K562 (cell line): Measurements from ENCODE around the gene CRYM.

Source experiments
- BHLHE40 ChIP-seq: IDR thresholded peaks from 2 replicates; pipeline ENCODE4 v1.6.1; 2011; ENCODE audit warnings: low read length, improper control_type of control experiment
- EP300 ChIP-seq: IDR thresholded peaks from 2 replicates; pipeline ENCODE4 v1.6.1; 2012; ENCODE audit warnings: low read length, improper control_type of control experiment
- ERF ChIP-seq: fragments of 450-650 bp; formaldehyde crosslinking; IDR thresholded peaks from 2 replicates; pipeline ENCODE4 v1.4.0; 2020; ENCODE audit warnings: mild to moderate bottlenecking, mixed read lengths
- ETV6 ChIP-seq, 3 experiments: fragments of 150-350 bp in 1 of 3; sonication (generic) in 1 of 3; formaldehyde crosslinking in 1 of 3; IDR thresholded peaks; 2 replicates each; pipeline versions ENCODE4 v1.6.1 to v1.8.0; 2014 to 2022; ENCODE audit warnings: borderline replicate concordance in 2 of 3, low read depth in 2 of 3, antibody characterized with exemption in 1 of 3, low read length in 1 of 3, mild to moderate bottlenecking in 1 of 3, missing genetic modification reagents in 1 of 3
- KAT7 ChIP-seq: sonication (generic); formaldehyde crosslinking; IDR thresholded peaks from 2 replicates; pipeline ENCODE4 v1.8.0; 2022; ENCODE audit warnings: missing genetic modification reagents, mild to moderate bottlenecking, borderline replicate concordance
- POLR2A ChIP-seq: fragments of 450-650 bp; conservative IDR thresholded peaks from 2 replicates; pipeline ENCODE4 v1.6.1; 2016
- RBM17 ChIP-seq: fragments of 200-400 bp; formaldehyde crosslinking; IDR thresholded peaks from 2 replicates; pipeline ENCODE4 v1.6.1; 2017; ENCODE audit warnings: low read depth, mild to moderate bottlenecking, low read length, borderline replicate concordance
- TCF7L2 ChIP-seq: fragments of 150-350 bp; IDR thresholded peaks from 2 replicates; pipeline ENCODE4 v1.6.1; 2016; ENCODE audit warnings: low read depth, mild to moderate bottlenecking, low read length, moderate library complexity
- ZNF778 ChIP-seq: fragments of 450-650 bp; formaldehyde crosslinking; IDR thresholded peaks from 2 replicates; pipeline ENCODE4 v1.4.0; 2020; ENCODE audit warnings: mild to moderate bottlenecking, moderate library complexity
- TF ChIP-seq, protein P1 (sequence below), 3 experiments: IDR thresholded peaks in 2 of 3; conservative IDR thresholded peaks in 1 of 3; 2 replicates each; pipeline ENCODE4 v1.5.1; 2011 to 2012; ENCODE audit warnings: low read length in 3 of 3, mild to moderate bottlenecking in 3 of 3, control low read depth in 2 of 3, improper control_type of control experiment in 1 of 3, inconsistent platforms in 1 of 3, low read depth in 1 of 3, mixed read lengths in 1 of 3, moderate library complexity in 1 of 3; ENCODE audit not compliant: insufficient read depth in 2 of 3
- TF ChIP-seq, protein P2 (sequence below): fragments of 450-650 bp; IDR thresholded peaks from 2 replicates; pipeline ENCODE4 v1.7.0; 2016; ENCODE audit warnings: borderline replicate concordance
- TF ChIP-seq, protein P3 (sequence below): fragments of 150-350 bp; IDR thresholded peaks from 2 replicates; pipeline ENCODE4 v1.6.1; 2014; ENCODE audit warnings: low read depth, mild to moderate bottlenecking, low read length, borderline replicate concordance
- TF ChIP-seq, protein P4 (sequence below): fragments of 250-450 bp; sonication (Bioruptor Pico); IDR thresholded peaks from 2 replicates; pipeline ENCODE4 v1.4.0; 2020; ENCODE audit warnings: borderline replicate concordance

DNA sequence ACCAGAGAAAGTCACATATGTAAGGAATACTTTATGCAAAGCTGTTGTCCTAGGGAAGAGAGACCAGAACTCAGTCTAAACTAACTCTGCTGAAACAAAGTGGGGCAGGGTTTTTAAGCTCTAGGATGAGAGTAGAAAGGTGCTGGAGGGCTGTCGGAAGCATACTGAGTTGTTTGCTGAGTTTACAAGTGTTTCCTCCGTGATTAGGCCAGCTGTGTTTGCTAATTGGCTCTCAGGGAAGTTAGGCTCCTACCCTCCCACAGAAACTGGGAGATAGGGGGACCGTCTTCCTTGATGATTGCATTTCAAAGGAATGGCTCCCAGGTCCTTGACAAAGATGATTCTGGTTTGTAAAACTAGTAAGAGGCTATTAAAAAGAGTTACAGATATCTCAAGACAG, 24.4 kb upstream of the CRYM start:
- TF ChIP-seq ETV6 (IDR thresholded peaks at IDR 0.05; ENCODE audit: borderline replicate concordance in 1 of 2, low read depth in 2 of 2, low read length in 1 of 2): no peak
- no peak for TF ChIP-seq ETV6 (CRISPR knock-in tag; IDR thresholded peaks at IDR 0.05; ENCODE audit: borderline replicate concordance)
- TF ChIP-seq, protein P1, sequence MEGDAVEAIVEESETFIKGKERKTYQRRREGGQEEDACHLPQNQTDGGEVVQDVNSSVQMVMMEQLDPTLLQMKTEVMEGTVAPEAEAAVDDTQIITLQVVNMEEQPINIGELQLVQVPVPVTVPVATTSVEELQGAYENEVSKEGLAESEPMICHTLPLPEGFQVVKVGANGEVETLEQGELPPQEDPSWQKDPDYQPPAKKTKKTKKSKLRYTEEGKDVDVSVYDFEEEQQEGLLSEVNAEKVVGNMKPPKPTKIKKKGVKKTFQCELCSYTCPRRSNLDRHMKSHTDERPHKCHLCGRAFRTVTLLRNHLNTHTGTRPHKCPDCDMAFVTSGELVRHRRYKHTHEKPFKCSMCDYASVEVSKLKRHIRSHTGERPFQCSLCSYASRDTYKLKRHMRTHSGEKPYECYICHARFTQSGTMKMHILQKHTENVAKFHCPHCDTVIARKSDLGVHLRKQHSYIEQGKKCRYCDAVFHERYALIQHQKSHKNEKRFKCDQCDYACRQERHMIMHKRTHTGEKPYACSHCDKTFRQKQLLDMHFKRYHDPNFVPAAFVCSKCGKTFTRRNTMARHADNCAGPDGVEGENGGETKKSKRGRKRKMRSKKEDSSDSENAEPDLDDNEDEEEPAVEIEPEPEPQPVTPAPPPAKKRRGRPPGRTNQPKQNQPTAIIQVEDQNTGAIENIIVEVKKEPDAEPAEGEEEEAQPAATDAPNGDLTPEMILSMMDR (IDR thresholded peaks at IDR 0.05 in 2 of 3, conservative IDR thresholded peaks at IDR 0.05 in 1 of 3; ENCODE audit: insufficient read depth in 2 of 3, low read depth in 1 of 3, low read length in 3 of 3): no peak
- TF ChIP-seq, protein P2, sequence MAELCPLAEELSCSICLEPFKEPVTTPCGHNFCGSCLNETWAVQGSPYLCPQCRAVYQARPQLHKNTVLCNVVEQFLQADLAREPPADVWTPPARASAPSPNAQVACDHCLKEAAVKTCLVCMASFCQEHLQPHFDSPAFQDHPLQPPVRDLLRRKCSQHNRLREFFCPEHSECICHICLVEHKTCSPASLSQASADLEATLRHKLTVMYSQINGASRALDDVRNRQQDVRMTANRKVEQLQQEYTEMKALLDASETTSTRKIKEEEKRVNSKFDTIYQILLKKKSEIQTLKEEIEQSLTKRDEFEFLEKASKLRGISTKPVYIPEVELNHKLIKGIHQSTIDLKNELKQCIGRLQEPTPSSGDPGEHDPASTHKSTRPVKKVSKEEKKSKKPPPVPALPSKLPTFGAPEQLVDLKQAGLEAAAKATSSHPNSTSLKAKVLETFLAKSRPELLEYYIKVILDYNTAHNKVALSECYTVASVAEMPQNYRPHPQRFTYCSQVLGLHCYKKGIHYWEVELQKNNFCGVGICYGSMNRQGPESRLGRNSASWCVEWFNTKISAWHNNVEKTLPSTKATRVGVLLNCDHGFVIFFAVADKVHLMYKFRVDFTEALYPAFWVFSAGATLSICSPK: no peak
- TF ChIP-seq TCF7L2: no peak
- no peak for TF ChIP-seq ERF
- TF ChIP-seq ZNF778: no peak
- no peak for TF ChIP-seq BHLHE40
- TF ChIP-seq EP300: no peak
- TF ChIP-seq, protein P3, sequence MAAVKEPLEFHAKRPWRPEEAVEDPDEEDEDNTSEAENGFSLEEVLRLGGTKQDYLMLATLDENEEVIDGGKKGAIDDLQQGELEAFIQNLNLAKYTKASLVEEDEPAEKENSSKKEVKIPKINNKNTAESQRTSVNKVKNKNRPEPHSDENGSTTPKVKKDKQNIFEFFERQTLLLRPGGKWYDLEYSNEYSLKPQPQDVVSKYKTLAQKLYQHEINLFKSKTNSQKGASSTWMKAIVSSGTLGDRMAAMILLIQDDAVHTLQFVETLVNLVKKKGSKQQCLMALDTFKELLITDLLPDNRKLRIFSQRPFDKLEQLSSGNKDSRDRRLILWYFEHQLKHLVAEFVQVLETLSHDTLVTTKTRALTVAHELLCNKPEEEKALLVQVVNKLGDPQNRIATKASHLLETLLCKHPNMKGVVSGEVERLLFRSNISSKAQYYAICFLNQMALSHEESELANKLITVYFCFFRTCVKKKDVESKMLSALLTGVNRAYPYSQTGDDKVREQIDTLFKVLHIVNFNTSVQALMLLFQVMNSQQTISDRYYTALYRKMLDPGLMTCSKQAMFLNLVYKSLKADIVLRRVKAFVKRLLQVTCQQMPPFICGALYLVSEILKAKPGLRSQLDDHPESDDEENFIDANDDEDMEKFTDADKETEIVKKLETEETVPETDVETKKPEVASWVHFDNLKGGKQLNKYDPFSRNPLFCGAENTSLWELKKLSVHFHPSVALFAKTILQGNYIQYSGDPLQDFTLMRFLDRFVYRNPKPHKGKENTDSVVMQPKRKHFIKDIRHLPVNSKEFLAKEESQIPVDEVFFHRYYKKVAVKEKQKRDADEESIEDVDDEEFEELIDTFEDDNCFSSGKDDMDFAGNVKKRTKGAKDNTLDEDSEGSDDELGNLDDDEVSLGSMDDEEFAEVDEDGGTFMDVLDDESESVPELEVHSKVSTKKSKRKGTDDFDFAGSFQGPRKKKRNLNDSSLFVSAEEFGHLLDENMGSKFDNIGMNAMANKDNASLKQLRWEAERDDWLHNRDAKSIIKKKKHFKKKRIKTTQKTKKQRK: no peak
- no peak for TF ChIP-seq RBM17
- TF ChIP-seq, protein P4, sequence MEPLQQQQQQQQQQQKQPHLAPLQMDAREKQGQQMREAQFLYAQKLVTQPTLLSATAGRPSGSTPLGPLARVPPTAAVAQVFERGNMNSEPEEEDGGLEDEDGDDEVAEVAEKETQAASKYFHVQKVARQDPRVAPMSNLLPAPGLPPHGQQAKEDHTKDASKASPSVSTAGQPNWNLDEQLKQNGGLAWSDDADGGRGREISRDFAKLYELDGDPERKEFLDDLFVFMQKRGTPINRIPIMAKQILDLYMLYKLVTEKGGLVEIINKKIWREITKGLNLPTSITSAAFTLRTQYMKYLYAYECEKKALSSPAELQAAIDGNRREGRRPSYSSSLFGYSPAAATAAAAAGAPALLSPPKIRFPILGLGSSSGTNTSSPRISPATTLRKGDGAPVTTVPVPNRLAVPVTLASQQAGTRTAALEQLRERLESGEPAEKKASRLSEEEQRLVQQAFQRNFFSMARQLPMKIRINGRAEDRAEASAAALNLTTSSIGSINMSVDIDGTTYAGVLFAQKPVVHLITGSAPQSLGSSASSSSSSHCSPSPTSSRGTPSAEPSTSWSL (CRISPR knock-in tag): no peak
- TF ChIP-seq POLR2A: no peak
- TF ChIP-seq KAT7 (CRISPR knock-in tag): no peak
